ENCODE results near the gene GBX2.
"Not testable (repeated sequence)": the region's sequence is repeated elsewhere in the genome, so short reads cannot be mapped to it uniquely, and the experiment has no call there.

The GBX2 gene

GRCh38 chr2:236156095-236156859 lies 11.9 kb downstream of the GBX2 start:
- DNase-seq (no peak), ATAC-seq (no peak)

- DNase-seq (no peak), ATAC-seq (no peak)
Measured at GRCh38 chr2:236155406-236155805, 12.8 kb downstream of the GBX2 start.

GRCh38 chr2:236146436-236146835 lies 21.8 kb downstream of the GBX2 start:
- ATAC-seq (no peak), DNase-seq (no peak)

- DNase-seq (no peak), ATAC-seq (no peak)
Measured at GRCh38 chr2:236143811-236144210, 24.4 kb downstream of the GBX2 start.

- DNase-seq, ATAC-seq: not testable (repeated sequence)
Measured at GRCh38 chr2:236141616-236142015, 26.6 kb downstream of the GBX2 start.

- ATAC-seq (no peak), DNase-seq (no peak)
Measured at GRCh38 chr2:236137066-236137465, 31.1 kb downstream of the GBX2 start.

- ATAC-seq, result no peak
- no peak for DNase-seq
Measured at GRCh38 chr2:236136538-236136937, 31.6 kb downstream of the GBX2 start.

- ATAC-seq, result no peak
- DNase-seq, result no peak
Measured at GRCh38 chr2:236133410-236134012, 34.7 kb downstream of the GBX2 start.

- ATAC-seq, result no peak
Measured at GRCh38 chr2:236131073-236131692, 37.0 kb downstream of the GBX2 start.

GRCh38 chr2:236130349-236130998 lies 37.7 kb downstream of the GBX2 start:
- DNase-seq, result no peak
- no peak for ATAC-seq

More at GRCh38 chr2:236131073-236131692, 37.0 kb downstream of the GBX2 start:
- DNase-seq, result no peak

- ATAC-seq (no peak), DNase-seq (no peak)
Measured at GRCh38 chr2:236129935-236130334, 38.3 kb downstream of the GBX2 start.

GRCh38 chr2:236128321-236128720 lies 39.9 kb downstream of the GBX2 start:
- no peak for ATAC-seq
- no peak for DNase-seq

- DNase-seq (no peak), ATAC-seq (no peak)
Measured at GRCh38 chr2:236127010-236127409, 41.2 kb downstream of the GBX2 start.

- ATAC-seq (no peak), DNase-seq (no peak)
Measured at GRCh38 chr2:236125541-236125940, 42.6 kb downstream of the GBX2 start.

GRCh38 chr2:236124182-236124893 lies 43.8 kb downstream of the GBX2 start:
- ATAC-seq (no peak), DNase-seq (no peak)

- ATAC-seq (no peak), DNase-seq (no peak)
Measured at GRCh38 chr2:236123716-236124115, 44.5 kb downstream of the GBX2 start.

GRCh38 chr2:236122236-236122635 lies 46.0 kb downstream of the GBX2 start:
- DNase-seq, result no peak
- ATAC-seq, result no peak

GRCh38 chr2:236121546-236121945 lies 46.6 kb downstream of the GBX2 start:
- ATAC-seq (no peak), DNase-seq (no peak)

GRCh38 chr2:236120829-236121228 lies 47.4 kb downstream of the GBX2 start:
- DNase-seq (no peak), ATAC-seq (no peak)

- ATAC-seq (no peak), DNase-seq (no peak)
Measured at GRCh38 chr2:236120141-236120601, 48.0 kb downstream of the GBX2 start.

- ATAC-seq, result no peak
- no peak for DNase-seq
Measured at GRCh38 chr2:236119476-236119875, 48.7 kb downstream of the GBX2 start.

GRCh38 chr2:236119003-236119402 lies 49.2 kb downstream of the GBX2 start:
- DNase-seq (no peak), ATAC-seq (no peak)
